WI38 (cell line): ENCODE measurements around the gene CD68.

Experiments
- H3K4me3 ChIP-seq: 2 replicates; pipeline ENCODE4 v1.5.1; 2011; ENCODE audit warnings: low read depth, mild to moderate bottlenecking, control low read depth, low read length
- TF ChIP-seq, protein P1 (sequence below): IDR thresholded peaks from 2 replicates; pipeline ENCODE4 v1.5.1; 2012; ENCODE audit warnings: low read depth, mild to moderate bottlenecking, control low read depth, low read length

The CD68 gene

GRCh38 chr17:7576432-7576937, 3.0 kb upstream of the CD68 start:
- TF ChIP-seq, protein P1, sequence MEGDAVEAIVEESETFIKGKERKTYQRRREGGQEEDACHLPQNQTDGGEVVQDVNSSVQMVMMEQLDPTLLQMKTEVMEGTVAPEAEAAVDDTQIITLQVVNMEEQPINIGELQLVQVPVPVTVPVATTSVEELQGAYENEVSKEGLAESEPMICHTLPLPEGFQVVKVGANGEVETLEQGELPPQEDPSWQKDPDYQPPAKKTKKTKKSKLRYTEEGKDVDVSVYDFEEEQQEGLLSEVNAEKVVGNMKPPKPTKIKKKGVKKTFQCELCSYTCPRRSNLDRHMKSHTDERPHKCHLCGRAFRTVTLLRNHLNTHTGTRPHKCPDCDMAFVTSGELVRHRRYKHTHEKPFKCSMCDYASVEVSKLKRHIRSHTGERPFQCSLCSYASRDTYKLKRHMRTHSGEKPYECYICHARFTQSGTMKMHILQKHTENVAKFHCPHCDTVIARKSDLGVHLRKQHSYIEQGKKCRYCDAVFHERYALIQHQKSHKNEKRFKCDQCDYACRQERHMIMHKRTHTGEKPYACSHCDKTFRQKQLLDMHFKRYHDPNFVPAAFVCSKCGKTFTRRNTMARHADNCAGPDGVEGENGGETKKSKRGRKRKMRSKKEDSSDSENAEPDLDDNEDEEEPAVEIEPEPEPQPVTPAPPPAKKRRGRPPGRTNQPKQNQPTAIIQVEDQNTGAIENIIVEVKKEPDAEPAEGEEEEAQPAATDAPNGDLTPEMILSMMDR: no peak
- no peak overlapping the region for H3K4me3 ChIP-seq

GRCh38 chr17:7577327-7578199, 1.9 kb upstream of the CD68 start:
- TF ChIP-seq, protein P1: no peak
- H3K4me3 ChIP-seq: no peak overlapping the region

- peak overlapping the region; percentile 36 for H3K4me3 ChIP-seq
- TF ChIP-seq, protein P1: no peak
Observed at GRCh38 chr17:7579834-7580603, 581 bp downstream of the CD68 start.

GRCh38 chr17:7580604-7581575, 1.5 kb downstream of the CD68 start:
- H3K4me3 ChIP-seq: no peak overlapping the region
- TF ChIP-seq, protein P1: no peak

DNA sequence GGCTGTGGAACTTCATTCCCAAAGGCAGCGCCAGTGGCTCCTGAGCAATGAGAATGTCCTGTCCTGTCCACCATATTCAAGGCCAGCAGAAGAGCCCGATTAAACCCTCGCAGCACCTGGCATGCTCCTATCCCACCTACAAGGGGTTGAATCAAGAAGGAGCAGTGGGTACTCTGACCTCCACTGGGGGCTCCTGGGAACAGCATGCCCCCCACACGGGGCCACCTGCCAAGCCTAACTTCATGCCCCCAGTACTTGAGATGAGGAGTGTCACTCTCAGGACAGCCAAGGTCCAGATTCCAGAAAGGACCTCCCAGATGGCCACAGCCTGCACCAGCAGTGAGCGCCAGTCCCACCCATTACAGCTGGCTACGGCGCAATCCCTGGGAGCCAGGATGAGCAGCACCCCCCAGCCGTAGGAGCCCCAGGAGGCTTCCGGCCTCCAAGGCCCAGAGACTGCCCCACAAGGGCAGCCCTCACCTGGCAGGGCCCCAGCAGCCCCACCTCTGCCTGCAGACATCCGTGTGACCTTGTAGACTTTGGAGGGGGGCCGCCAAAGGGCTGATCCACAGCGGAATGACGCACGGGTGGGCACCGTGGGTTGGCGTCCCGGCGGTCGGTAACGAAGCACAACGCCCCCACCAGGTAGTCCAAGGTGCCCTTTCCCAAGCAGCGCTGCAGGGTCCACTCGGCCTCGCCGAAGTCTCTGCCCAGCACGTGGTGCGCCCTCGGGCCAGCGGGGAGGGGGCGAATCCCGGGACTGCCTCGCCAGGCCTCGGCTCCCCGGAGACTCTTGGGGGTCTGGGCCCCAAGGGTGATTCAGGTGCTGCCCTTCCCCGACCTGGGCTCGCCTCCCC, 3.2 kb downstream of the CD68 start:
- TF ChIP-seq, protein P1: no peak
- H3K4me3 ChIP-seq: peak overlapping the region; percentile 74
